ENCODE measurements around the gene KLF6.

The KLF6 gene

DNA sequence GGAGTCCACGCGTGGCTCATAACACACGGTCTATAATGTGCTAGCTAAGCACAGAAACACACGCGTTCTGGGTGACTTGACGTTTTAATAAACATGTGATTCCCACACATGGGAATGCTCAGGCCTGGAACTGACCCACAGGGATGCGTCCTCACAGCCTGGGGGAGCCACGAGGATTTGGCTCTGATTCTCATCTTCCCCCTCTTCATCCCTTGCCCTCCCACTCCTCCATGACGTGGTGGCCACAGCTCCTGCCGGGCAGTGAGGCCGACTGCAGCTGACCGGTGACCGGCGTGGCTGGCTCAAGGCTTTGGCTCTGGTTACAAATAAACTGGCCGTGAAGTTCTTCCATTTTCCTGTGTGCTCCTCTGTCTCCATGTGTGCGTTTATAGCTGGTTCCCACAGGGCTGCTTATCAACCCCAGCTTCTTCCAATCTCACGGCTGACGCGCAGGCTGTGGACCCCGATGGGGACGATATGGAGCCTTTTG is 40.9 kb upstream of the KLF6 start:
- TF ChIP-seq, protein P1, sequence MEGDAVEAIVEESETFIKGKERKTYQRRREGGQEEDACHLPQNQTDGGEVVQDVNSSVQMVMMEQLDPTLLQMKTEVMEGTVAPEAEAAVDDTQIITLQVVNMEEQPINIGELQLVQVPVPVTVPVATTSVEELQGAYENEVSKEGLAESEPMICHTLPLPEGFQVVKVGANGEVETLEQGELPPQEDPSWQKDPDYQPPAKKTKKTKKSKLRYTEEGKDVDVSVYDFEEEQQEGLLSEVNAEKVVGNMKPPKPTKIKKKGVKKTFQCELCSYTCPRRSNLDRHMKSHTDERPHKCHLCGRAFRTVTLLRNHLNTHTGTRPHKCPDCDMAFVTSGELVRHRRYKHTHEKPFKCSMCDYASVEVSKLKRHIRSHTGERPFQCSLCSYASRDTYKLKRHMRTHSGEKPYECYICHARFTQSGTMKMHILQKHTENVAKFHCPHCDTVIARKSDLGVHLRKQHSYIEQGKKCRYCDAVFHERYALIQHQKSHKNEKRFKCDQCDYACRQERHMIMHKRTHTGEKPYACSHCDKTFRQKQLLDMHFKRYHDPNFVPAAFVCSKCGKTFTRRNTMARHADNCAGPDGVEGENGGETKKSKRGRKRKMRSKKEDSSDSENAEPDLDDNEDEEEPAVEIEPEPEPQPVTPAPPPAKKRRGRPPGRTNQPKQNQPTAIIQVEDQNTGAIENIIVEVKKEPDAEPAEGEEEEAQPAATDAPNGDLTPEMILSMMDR (IDR thresholded peaks at IDR 0.05) = no peak
- Mint-ChIP-seq H3K4me1 (peaks cover 46% of the 10 kb centered on the region), H3K9me3 (no peaks in the 10 kb centered on the region), H3K4me3 (no peak overlapping the region), H3K27ac (no peak overlapping the region), H3K36me3 (ENCODE audit: low read depth) (no peaks in the 10 kb centered on the region), H3K27me3 (ENCODE audit: low read depth, poor library complexity) (peaks cover 6% of the 10 kb centered on the region)
- DNase-seq = no peak

DNA sequence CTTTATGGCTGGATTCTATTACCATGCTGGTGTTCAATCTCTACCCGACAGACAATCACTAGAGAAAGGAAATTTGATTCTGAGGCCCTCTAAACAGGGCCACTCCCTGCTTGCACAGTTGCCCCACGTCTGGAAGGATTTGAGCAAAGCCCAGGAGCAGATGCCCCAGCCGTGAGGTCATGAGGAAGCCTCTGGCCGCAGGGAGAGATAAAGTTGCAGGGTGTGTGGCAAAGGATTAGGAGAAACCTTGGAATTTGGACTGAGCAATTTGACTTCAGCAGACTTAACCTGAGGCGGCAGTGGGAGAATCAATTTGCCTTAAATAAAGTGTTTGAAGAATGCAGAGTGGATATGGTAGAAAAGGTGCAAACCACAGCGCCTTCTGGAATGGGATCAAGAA is 40.2 kb upstream of the KLF6 start:
- TF ChIP-seq, protein P1 (IDR thresholded peaks at IDR 0.05) = no peak
- Mint-ChIP-seq H3K27me3 (ENCODE audit: low read depth, poor library complexity) (peaks cover 6% of the 10 kb centered on the region), H3K4me1 (peaks cover 46% of the 10 kb centered on the region), H3K27ac (peak overlapping the region; percentile 62), H3K4me3 (no peak overlapping the region), H3K36me3 (ENCODE audit: low read depth) (no peaks in the 10 kb centered on the region), H3K9me3 (no peaks in the 10 kb centered on the region)
- no peak for DNase-seq

DNA sequence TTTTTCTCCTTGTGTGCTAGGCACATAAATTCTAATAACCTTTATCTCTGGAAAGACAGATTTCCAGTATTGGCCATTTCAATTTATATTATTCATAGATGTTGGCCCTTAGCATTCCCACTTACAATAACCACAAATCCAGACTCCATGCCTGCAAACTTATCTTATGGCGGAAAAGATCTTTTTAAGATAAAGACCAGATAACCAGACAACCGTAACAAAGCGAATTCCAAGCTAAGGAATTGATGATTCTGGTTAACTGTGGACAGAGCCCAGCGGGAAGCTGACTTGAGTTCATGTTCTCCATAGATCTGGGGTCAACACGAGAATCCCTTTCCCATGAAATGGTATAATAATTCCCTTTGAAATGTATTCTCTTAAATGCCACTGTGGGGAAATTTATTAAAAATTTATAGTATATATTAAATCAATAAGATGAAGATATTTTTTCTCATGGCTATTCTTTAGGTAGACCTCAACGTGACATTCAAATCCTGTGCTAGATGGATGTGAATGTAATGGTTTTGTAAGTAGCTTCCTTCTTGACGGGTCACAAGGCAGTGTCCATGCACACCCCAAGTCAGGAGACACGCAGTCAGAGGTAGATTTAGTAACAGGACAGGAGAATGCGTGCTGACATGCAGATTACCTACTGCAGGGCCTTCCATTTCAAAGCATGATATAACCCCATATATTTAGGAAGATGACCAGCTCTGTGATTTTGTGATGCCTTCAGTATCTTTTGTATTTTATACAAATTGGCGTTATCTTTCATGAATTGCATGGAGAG is 37.7 kb upstream of the KLF6 start:
- Mint-ChIP-seq H3K27ac (no peak overlapping the region), H3K36me3 (ENCODE audit: low read depth) (no peaks in the 10 kb centered on the region), H3K4me1 (peaks cover 30% of the 10 kb centered on the region), H3K9me3 (no peaks in the 10 kb centered on the region), H3K27me3 (ENCODE audit: low read depth, poor library complexity) (peaks cover 7% of the 10 kb centered on the region), H3K4me3 (no peak overlapping the region)
- TF ChIP-seq, protein P1 (IDR thresholded peaks at IDR 0.05) = no peak
- no peak for DNase-seq

DNA sequence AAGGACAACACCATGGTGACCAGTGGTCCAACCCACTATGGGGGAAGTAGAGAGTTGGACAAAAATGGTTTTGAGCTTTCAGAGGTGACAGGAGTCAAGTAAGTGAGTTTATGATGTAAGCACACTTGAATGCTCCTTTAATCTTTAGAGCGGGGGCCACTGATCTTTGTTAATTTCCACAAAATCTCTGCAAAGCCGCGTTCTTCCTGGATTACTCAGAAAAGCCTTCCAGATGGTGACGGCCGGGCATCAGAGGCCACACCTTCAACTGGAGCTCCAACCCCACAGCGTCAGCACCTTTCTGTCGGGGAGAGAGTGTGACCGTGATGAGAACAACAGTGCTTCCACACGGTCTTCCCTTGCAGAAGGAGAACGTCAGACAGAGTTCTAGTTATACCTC is 35.2 kb upstream of the KLF6 start:
- Mint-ChIP-seq H3K27ac (no peak overlapping the region), H3K4me1 (peaks cover 5% of the 10 kb centered on the region), H3K36me3 (ENCODE audit: low read depth) (no peaks in the 10 kb centered on the region), H3K27me3 (ENCODE audit: low read depth, poor library complexity) (peaks cover 7% of the 10 kb centered on the region), H3K4me3 (no peak overlapping the region), H3K9me3 (peaks cover 9% of the 10 kb centered on the region)
- TF ChIP-seq, protein P1 (IDR thresholded peaks at IDR 0.05) = no peak
- DNase-seq = no peak

DNA sequence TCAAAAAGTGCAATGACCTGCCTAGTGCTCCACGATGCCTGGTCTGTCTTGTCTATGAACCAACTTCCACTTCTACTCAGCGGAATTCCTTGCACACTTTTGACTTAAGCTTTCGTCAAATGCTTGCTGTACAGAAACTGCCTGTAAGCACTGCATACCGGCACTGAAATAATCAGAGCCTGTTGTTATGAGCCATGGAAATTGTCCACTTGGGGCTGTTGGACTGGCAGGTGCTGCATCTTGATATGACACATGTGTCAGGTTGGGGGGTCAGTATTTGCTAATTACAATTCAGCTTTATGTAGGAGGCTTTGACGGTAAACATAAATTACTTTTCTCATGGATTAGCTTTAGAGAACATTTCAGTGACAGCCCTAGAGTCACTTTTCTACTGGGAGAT is 32.0 kb upstream of the KLF6 start:
- peaks cover 7% of the 10 kb centered on the region for H3K27me3 Mint-ChIP-seq (ENCODE audit: low read depth, poor library complexity)
- no peak overlapping the region for H3K4me3 Mint-ChIP-seq
- TF ChIP-seq, protein P1 (IDR thresholded peaks at IDR 0.05) = no peak
- no peaks in the 10 kb centered on the region for H3K36me3 Mint-ChIP-seq (ENCODE audit: low read depth)
- no peak overlapping the region for H3K27ac Mint-ChIP-seq
- peaks cover 9% of the 10 kb centered on the region for H3K9me3 Mint-ChIP-seq
- H3K4me1 Mint-ChIP-seq = peaks cover 4% of the 10 kb centered on the region
- DNase-seq = no peak

DNA sequence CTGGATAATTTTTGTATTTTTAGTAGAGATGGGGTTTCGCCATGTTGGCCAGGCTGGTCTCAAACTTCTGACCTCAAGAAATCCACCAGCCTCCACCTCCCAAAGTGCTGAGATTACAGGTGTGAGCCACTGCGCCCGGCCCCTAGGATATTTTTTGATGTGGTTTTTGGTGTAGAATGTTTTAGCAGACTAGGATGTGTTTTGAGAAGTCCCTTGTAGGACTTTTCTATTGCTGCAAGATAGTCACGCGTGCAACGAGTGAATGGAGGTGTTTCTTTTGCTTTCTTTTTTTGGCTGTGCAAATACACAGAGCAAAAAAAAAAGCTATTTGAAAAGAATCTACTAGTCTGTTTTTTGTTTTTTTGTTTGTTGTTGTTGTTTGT is 29.8 kb upstream of the KLF6 start:
- Mint-ChIP-seq H3K9me3 (peaks cover 9% of the 10 kb centered on the region), H3K27me3 (ENCODE audit: low read depth, poor library complexity) (peaks cover 4% of the 10 kb centered on the region), H3K4me3 (no peak overlapping the region), H3K27ac (no peak overlapping the region), H3K36me3 (ENCODE audit: low read depth) (no peaks in the 10 kb centered on the region), H3K4me1 (peaks cover 23% of the 10 kb centered on the region)
- TF ChIP-seq, protein P1 (IDR thresholded peaks at IDR 0.05) = no peak
- DNase-seq = no peak

Data from nephron progenitor cell (in vitro differentiated cells).